ENCODE results near the gene MEIKIN.

DNA sequence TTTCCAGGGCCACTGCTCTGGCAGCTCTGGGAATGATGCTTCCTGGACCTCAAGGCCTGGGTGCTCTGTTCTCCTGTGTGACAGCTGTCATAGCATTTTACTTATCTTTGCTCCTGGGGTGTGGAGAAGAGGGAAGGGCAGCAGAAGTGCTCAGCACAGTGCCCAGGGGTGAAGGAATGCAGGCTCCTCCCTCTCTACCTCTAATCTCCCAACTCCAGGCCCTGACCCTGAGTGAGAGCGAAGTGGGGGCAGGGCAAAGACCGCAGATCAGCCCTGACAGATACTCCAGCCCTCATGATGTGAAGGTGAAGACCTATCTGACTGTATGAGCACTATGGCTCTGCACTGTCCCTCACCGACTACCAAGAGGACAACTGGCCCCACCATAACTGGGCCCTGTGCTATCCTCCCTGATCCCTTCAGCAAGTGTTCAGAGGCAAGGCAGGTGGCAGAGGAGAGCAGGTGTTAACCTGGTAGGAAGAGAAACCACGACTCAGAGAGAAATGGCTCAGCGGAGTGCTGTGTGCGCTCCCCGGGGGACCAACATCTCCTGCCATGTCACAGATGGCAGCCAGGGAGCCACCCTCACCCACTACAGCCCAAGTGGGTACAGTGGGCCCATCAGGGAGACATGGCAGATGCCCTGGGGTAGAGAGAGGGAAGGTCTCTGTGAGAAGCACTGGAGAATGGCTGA is 49.2 kb upstream of the MEIKIN start:
- TF ChIP-seq, protein P1, sequence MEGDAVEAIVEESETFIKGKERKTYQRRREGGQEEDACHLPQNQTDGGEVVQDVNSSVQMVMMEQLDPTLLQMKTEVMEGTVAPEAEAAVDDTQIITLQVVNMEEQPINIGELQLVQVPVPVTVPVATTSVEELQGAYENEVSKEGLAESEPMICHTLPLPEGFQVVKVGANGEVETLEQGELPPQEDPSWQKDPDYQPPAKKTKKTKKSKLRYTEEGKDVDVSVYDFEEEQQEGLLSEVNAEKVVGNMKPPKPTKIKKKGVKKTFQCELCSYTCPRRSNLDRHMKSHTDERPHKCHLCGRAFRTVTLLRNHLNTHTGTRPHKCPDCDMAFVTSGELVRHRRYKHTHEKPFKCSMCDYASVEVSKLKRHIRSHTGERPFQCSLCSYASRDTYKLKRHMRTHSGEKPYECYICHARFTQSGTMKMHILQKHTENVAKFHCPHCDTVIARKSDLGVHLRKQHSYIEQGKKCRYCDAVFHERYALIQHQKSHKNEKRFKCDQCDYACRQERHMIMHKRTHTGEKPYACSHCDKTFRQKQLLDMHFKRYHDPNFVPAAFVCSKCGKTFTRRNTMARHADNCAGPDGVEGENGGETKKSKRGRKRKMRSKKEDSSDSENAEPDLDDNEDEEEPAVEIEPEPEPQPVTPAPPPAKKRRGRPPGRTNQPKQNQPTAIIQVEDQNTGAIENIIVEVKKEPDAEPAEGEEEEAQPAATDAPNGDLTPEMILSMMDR (conservative IDR thresholded peaks at IDR 0.05; ENCODE audit: low read depth in 2 of 2), result no peak
- TF ChIP-seq POLR2AphosphoS5 (IDR thresholded peaks at IDR 0.05; ENCODE audit: low read depth), result no peak
- no peak for TF ChIP-seq CREB1 (CRISPR knock-in tag; IDR thresholded peaks at IDR 0.05; ENCODE audit: low read depth)
- TF ChIP-seq, protein P2, sequence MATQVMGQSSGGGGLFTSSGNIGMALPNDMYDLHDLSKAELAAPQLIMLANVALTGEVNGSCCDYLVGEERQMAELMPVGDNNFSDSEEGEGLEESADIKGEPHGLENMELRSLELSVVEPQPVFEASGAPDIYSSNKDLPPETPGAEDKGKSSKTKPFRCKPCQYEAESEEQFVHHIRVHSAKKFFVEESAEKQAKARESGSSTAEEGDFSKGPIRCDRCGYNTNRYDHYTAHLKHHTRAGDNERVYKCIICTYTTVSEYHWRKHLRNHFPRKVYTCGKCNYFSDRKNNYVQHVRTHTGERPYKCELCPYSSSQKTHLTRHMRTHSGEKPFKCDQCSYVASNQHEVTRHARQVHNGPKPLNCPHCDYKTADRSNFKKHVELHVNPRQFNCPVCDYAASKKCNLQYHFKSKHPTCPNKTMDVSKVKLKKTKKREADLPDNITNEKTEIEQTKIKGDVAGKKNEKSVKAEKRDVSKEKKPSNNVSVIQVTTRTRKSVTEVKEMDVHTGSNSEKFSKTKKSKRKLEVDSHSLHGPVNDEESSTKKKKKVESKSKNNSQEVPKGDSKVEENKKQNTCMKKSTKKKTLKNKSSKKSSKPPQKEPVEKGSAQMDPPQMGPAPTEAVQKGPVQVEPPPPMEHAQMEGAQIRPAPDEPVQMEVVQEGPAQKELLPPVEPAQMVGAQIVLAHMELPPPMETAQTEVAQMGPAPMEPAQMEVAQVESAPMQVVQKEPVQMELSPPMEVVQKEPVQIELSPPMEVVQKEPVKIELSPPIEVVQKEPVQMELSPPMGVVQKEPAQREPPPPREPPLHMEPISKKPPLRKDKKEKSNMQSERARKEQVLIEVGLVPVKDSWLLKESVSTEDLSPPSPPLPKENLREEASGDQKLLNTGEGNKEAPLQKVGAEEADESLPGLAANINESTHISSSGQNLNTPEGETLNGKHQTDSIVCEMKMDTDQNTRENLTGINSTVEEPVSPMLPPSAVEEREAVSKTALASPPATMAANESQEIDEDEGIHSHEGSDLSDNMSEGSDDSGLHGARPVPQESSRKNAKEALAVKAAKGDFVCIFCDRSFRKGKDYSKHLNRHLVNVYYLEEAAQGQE (IDR thresholded peaks at IDR 0.05; ENCODE audit: unreplicated experiment), result no peak
- TF ChIP-seq ZNF331 (CRISPR knock-in tag; IDR thresholded peaks at IDR 0.05; ENCODE audit: low read depth), result no peak
- TF ChIP-seq EZH2 (IDR thresholded peaks at IDR 0.05; ENCODE audit: low read depth, unreplicated experiment), result no peak
- TF ChIP-seq, protein P3, sequence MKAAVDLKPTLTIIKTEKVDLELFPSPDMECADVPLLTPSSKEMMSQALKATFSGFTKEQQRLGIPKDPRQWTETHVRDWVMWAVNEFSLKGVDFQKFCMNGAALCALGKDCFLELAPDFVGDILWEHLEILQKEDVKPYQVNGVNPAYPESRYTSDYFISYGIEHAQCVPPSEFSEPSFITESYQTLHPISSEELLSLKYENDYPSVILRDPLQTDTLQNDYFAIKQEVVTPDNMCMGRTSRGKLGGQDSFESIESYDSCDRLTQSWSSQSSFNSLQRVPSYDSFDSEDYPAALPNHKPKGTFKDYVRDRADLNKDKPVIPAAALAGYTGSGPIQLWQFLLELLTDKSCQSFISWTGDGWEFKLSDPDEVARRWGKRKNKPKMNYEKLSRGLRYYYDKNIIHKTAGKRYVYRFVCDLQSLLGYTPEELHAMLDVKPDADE (IDR thresholded peaks at IDR 0.05), result no peak
- no peak for TF ChIP-seq EZH2phosphoT487 (IDR thresholded peaks at IDR 0.05; ENCODE audit: unreplicated experiment)
- no peak for TF ChIP-seq JUNB (IDR thresholded peaks at IDR 0.05; ENCODE audit: unreplicated experiment)
- TF ChIP-seq NANOG (IDR thresholded peaks at IDR 0.05; ENCODE audit: borderline replicate concordance), result no peak
- TF ChIP-seq, protein P4, sequence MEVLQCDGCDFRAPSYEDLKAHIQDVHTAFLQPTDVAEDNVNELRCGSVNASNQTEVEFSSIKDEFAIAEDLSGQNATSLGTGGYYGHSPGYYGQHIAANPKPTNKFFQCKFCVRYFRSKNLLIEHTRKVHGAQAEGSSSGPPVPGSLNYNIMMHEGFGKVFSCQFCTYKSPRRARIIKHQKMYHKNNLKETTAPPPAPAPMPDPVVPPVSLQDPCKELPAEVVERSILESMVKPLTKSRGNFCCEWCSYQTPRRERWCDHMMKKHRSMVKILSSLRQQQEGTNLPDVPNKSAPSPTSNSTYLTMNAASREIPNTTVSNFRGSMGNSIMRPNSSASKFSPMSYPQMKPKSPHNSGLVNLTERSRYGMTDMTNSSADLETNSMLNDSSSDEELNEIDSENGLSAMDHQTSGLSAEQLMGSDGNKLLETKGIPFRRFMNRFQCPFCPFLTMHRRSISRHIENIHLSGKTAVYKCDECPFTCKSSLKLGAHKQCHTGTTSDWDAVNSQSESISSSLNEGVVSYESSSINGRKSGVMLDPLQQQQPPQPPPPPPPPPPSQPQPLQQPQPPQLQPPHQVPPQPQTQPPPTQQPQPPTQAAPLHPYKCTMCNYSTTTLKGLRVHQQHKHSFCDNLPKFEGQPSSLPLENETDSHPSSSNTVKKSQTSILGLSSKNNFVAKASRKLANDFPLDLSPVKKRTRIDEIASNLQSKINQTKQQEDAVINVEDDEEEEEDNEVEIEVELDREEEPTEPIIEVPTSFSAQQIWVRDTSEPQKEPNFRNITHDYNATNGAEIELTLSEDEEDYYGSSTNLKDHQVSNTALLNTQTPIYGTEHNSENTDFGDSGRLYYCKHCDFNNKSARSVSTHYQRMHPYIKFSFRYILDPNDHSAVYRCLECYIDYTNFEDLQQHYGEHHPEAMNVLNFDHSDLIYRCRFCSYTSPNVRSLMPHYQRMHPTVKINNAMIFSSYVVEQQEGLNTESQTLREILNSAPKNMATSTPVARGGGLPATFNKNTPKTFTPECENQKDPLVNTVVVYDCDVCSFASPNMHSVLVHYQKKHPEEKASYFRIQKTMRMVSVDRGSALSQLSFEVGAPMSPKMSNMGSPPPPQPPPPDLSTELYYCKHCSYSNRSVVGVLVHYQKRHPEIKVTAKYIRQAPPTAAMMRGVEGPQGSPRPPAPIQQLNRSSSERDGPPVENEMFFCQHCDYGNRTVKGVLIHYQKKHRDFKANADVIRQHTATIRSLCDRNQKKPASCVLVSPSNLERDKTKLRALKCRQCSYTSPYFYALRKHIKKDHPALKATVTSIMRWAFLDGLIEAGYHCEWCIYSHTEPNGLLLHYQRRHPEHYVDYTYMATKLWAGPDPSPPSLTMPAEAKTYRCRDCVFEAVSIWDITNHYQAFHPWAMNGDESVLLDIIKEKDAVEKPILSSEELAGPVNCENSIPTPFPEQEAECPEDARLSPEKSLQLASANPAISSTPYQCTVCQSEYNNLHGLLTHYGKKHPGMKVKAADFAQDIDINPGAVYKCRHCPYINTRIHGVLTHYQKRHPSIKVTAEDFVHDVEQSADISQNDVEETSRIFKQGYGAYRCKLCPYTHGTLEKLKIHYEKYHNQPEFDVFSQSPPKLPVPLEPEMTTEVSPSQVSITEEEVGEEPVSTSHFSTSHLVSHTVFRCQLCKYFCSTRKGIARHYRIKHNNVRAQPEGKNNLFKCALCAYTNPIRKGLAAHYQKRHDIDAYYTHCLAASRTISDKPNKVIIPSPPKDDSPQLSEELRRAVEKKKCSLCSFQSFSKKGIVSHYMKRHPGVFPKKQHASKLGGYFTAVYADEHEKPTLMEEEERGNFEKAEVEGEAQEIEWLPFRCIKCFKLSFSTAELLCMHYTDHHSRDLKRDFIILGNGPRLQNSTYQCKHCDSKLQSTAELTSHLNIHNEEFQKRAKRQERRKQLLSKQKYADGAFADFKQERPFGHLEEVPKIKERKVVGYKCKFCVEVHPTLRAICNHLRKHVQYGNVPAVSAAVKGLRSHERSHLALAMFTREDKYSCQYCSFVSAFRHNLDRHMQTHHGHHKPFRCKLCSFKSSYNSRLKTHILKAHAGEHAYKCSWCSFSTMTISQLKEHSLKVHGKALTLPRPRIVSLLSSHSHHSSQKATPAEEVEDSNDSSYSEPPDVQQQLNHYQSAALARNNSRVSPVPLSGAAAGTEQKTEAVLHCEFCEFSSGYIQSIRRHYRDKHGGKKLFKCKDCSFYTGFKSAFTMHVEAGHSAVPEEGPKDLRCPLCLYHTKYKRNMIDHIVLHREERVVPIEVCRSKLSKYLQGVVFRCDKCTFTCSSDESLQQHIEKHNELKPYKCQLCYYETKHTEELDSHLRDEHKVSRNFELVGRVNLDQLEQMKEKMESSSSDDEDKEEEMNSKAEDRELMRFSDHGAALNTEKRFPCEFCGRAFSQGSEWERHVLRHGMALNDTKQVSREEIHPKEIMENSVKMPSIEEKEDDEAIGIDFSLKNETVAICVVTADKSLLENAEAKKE (CRISPR knock-in tag; IDR thresholded peaks at IDR 0.05), result no peak
- no peak for TF ChIP-seq ZNF114 (CRISPR knock-in tag; IDR thresholded peaks at IDR 0.05)
- no peak for TF ChIP-seq STAT1 (IDR thresholded peaks at IDR 0.05; ENCODE audit: unreplicated experiment)
